ENCODE data around the gene ZFAND3.

Gene ZFAND3

GRCh38 chr6:38078671-38079070 lies 259.1 kb downstream of the ZFAND3 start:
- H3K36me3 ChIP-seq (ENCODE audit: control insufficient read depth in 1 of 2, insufficient read depth in 2 of 2, low read depth in 1 of 2, low read length in 2 of 2), result peaks cover 0 to 25% of the 10 kb centered on the region in 2 experiments
- no peak overlapping the region for H3K4ac ChIP-seq (ENCODE audit: low read depth in 1 of 2, low read length in 2 of 2)
- no peak overlapping the region for H3K14ac ChIP-seq (ENCODE audit: low read length in 2 of 2)
- H4K8ac ChIP-seq (ENCODE audit: low read length), result no peak overlapping the region
- no peak overlapping the region for H3K4me2 ChIP-seq (ENCODE audit: low read length, poor library complexity, severe bottlenecking)
- no peak overlapping the region for H2BK12ac ChIP-seq (ENCODE audit: low read length in 2 of 2)
- DNase-seq, result peak; percentile 41
- 100% methylated on average over 1 of the region's 4 CpGs for WGBS
- H2BK15ac ChIP-seq (ENCODE audit: low read depth, poor library complexity, severe bottlenecking), result no peak overlapping the region
- no peak overlapping the region for H2BK5ac ChIP-seq (ENCODE audit: low read depth, low read length, poor library complexity, severe bottlenecking)
- no peak overlapping the region for H2BK120ac ChIP-seq (ENCODE audit: low read depth, low read length)
- H4K91ac ChIP-seq (ENCODE audit: low read length), result no peak overlapping the region
- no peaks in the 10 kb centered on the region for H3K4me1 ChIP-seq (ENCODE audit: control insufficient read depth, insufficient read depth, low read depth, low read length)
- no peak overlapping the region for H3K9ac ChIP-seq (ENCODE audit: low read length)
- no peaks in the 10 kb centered on the region for H3K9me3 ChIP-seq (ENCODE audit: control insufficient read depth, low read length)
- no peak overlapping the region for H3K4me3 ChIP-seq (ENCODE audit: insufficient read depth in 1 of 2, low read depth in 1 of 2, low read length in 2 of 2)
- H3K23ac ChIP-seq (ENCODE audit: low read length in 2 of 2), result no peak overlapping the region
- no peak overlapping the region for H2AFZ ChIP-seq (ENCODE audit: low read depth, low read length)
- H3K18ac ChIP-seq (ENCODE audit: low read depth in 1 of 2, low read length in 2 of 2), result no peak overlapping the region
- no peaks in the 10 kb centered on the region for H3K27me3 ChIP-seq (ENCODE audit: control insufficient read depth in 1 of 2, insufficient read depth in 1 of 2, low read length in 2 of 2)
- peaks cover 23% of the 10 kb centered on the region for H3K79me1 ChIP-seq (replicated peaks; ENCODE audit: low read length, poor library complexity, severe bottlenecking)
- no peak overlapping the region for H3K27ac ChIP-seq (ENCODE audit: low read length, poor library complexity, severe bottlenecking)
- no peak overlapping the region for H2AK5ac ChIP-seq (ENCODE audit: low read length, severe bottlenecking)

- Histone ChIP-seq H2BK120ac (ENCODE audit: low read depth, low read length) (no peak overlapping the region), H2AK5ac (ENCODE audit: low read length, severe bottlenecking) (no peak overlapping the region), H3K18ac (ENCODE audit: low read depth in 1 of 2, low read length in 2 of 2) (no peak overlapping the region), H3K27ac (ENCODE audit: low read length, poor library complexity, severe bottlenecking) (no peak overlapping the region), H4K8ac (ENCODE audit: low read length) (no peak overlapping the region), H3K9me3 (ENCODE audit: control insufficient read depth, low read length) (no peaks in the 10 kb centered on the region), H2BK5ac (ENCODE audit: low read depth, low read length, poor library complexity, severe bottlenecking) (no peak overlapping the region), H3K4me1 (ENCODE audit: control insufficient read depth, insufficient read depth, low read depth, low read length) (no peaks in the 10 kb centered on the region), H3K4me3 (ENCODE audit: insufficient read depth in 1 of 2, low read depth in 1 of 2, low read length in 2 of 2) (no peak overlapping the region), H3K23ac (ENCODE audit: low read length in 2 of 2) (no peak overlapping the region), H3K27me3 (ENCODE audit: control insufficient read depth in 1 of 2, insufficient read depth in 1 of 2, low read length in 2 of 2) (no peaks in the 10 kb centered on the region), H3K79me1 (replicated peaks; ENCODE audit: low read length, poor library complexity, severe bottlenecking) (peaks cover 23% of the 10 kb centered on the region), H3K14ac (ENCODE audit: low read length in 2 of 2) (no peak overlapping the region), H2AFZ (ENCODE audit: low read depth, low read length) (no peak overlapping the region), H3K36me3 (ENCODE audit: control insufficient read depth in 1 of 2, insufficient read depth in 2 of 2, low read depth in 1 of 2, low read length in 2 of 2) (peaks cover 0 to 30% of the 10 kb centered on the region in 2 experiments), H2BK12ac (ENCODE audit: low read length in 2 of 2) (no peak overlapping the region), H3K4me2 (ENCODE audit: low read length, poor library complexity, severe bottlenecking) (no peak overlapping the region), H3K4ac (ENCODE audit: low read depth in 1 of 2, low read length in 2 of 2) (no peak overlapping the region), H3K9ac (ENCODE audit: low read length) (no peak overlapping the region), H4K91ac (ENCODE audit: low read length) (no peak overlapping the region), H2BK15ac (ENCODE audit: low read depth, poor library complexity, severe bottlenecking) (no peak overlapping the region)
- DNase-seq, result no peak
- no CpG with 5 or more reads among the region's 1 CpG for WGBS
Measured at GRCh38 chr6:38079107-38079506, 259.6 kb downstream of the ZFAND3 start.

- H2AFZ ChIP-seq (ENCODE audit: low read depth, low read length), result no peak overlapping the region
- H3K9ac ChIP-seq (ENCODE audit: low read length), result no peak overlapping the region
- no peak overlapping the region for H3K4ac ChIP-seq (ENCODE audit: low read depth in 1 of 2, low read length in 2 of 2)
- H2BK12ac ChIP-seq (ENCODE audit: low read length in 2 of 2), result no peak overlapping the region
- no peak overlapping the region for H2BK5ac ChIP-seq (ENCODE audit: low read depth, low read length, poor library complexity, severe bottlenecking)
- no peak overlapping the region for H3K23ac ChIP-seq (ENCODE audit: low read length in 2 of 2)
- no peak overlapping the region for H2AK5ac ChIP-seq (ENCODE audit: low read length, severe bottlenecking)
- no peak overlapping the region for H2BK120ac ChIP-seq (ENCODE audit: low read depth, low read length)
- H3K27me3 ChIP-seq (ENCODE audit: control insufficient read depth in 1 of 2, insufficient read depth in 1 of 2, low read length in 2 of 2), result no peaks in the 10 kb centered on the region
- no peak for DNase-seq
- no peaks in the 10 kb centered on the region for H3K9me3 ChIP-seq (ENCODE audit: control insufficient read depth, low read length)
- no peak overlapping the region for H3K18ac ChIP-seq (ENCODE audit: low read depth in 1 of 2, low read length in 2 of 2)
- no peaks in the 10 kb centered on the region for H3K4me1 ChIP-seq (ENCODE audit: control insufficient read depth, insufficient read depth, low read depth, low read length)
- no peak overlapping the region for H4K91ac ChIP-seq (ENCODE audit: low read length)
- no peak overlapping the region for H3K14ac ChIP-seq (ENCODE audit: low read length in 2 of 2)
- H3K36me3 ChIP-seq (ENCODE audit: control insufficient read depth in 1 of 2, insufficient read depth in 2 of 2, low read depth in 1 of 2, low read length in 2 of 2), result peaks cover 0 to 33% of the 10 kb centered on the region in 2 experiments
- no peak overlapping the region for H3K27ac ChIP-seq (ENCODE audit: low read length, poor library complexity, severe bottlenecking)
- WGBS, result no CpG with 5 or more reads among the region's 1 CpG
- H3K79me1 ChIP-seq (replicated peaks; ENCODE audit: low read length, poor library complexity, severe bottlenecking), result peaks cover 21% of the 10 kb centered on the region
- no peak overlapping the region for H4K8ac ChIP-seq (ENCODE audit: low read length)
- H2BK15ac ChIP-seq (ENCODE audit: low read depth, poor library complexity, severe bottlenecking), result no peak overlapping the region
- H3K4me2 ChIP-seq (ENCODE audit: low read length, poor library complexity, severe bottlenecking), result no peak overlapping the region
- H3K4me3 ChIP-seq (ENCODE audit: insufficient read depth in 1 of 2, low read depth in 1 of 2, low read length in 2 of 2), result no peak overlapping the region
Measured at GRCh38 chr6:38079537-38079936, 260.0 kb downstream of the ZFAND3 start.

- no peak overlapping the region for H4K8ac ChIP-seq (ENCODE audit: low read length)
Measured at GRCh38 chr6:38080360-38080759, 260.8 kb downstream of the ZFAND3 start.

More at GRCh38 chr6:38080360-38080759, 260.8 kb downstream of the ZFAND3 start:
- H3K4me3 ChIP-seq (ENCODE audit: insufficient read depth in 1 of 2, low read depth in 1 of 2, low read length in 2 of 2), result no peak overlapping the region
- peaks cover 0 to 36% of the 10 kb centered on the region in 2 experiments for H3K36me3 ChIP-seq (ENCODE audit: control insufficient read depth in 1 of 2, insufficient read depth in 2 of 2, low read depth in 1 of 2, low read length in 2 of 2)
- DNase-seq, result no peak
- WGBS, result no CpG with 5 or more reads among the region's 3 CpGs
- H3K27ac ChIP-seq (ENCODE audit: low read length, poor library complexity, severe bottlenecking), result peak overlapping the region; percentile 45
- peak overlapping the region; percentile 59 for H3K9ac ChIP-seq (ENCODE audit: low read length)
- H2BK12ac ChIP-seq (ENCODE audit: low read length in 2 of 2), result no peak overlapping the region
- peaks cover 20% of the 10 kb centered on the region for H3K79me1 ChIP-seq (replicated peaks; ENCODE audit: low read length, poor library complexity, severe bottlenecking)
- H2BK15ac ChIP-seq (ENCODE audit: low read depth, poor library complexity, severe bottlenecking), result no peak overlapping the region
- no peak overlapping the region for H3K4ac ChIP-seq (ENCODE audit: low read depth in 1 of 2, low read length in 2 of 2)
- H3K18ac ChIP-seq (ENCODE audit: low read depth in 1 of 2, low read length in 2 of 2), result no peak overlapping the region
- H3K4me1 ChIP-seq (ENCODE audit: control insufficient read depth, insufficient read depth, low read depth, low read length), result no peaks in the 10 kb centered on the region
- H3K4me2 ChIP-seq (ENCODE audit: low read length, poor library complexity, severe bottlenecking), result no peak overlapping the region
- H3K14ac ChIP-seq (ENCODE audit: low read length in 2 of 2), result no peak overlapping the region
- H2AK5ac ChIP-seq (ENCODE audit: low read length, severe bottlenecking), result no peak overlapping the region
- H2BK5ac ChIP-seq (ENCODE audit: low read depth, low read length, poor library complexity, severe bottlenecking), result no peak overlapping the region
- H2AFZ ChIP-seq (ENCODE audit: low read depth, low read length), result no peak overlapping the region
- no peak overlapping the region for H4K91ac ChIP-seq (ENCODE audit: low read length)
- no peak overlapping the region for H2BK120ac ChIP-seq (ENCODE audit: low read depth, low read length)
- no peak overlapping the region for H3K23ac ChIP-seq (ENCODE audit: low read length in 2 of 2)
- H3K27me3 ChIP-seq (ENCODE audit: control insufficient read depth in 1 of 2, insufficient read depth in 1 of 2, low read length in 2 of 2), result no peaks in the 10 kb centered on the region
- no peaks in the 10 kb centered on the region for H3K9me3 ChIP-seq (ENCODE audit: control insufficient read depth, low read length)
